ENCODE data around the gene GPR78.
A peak's percentile ranks its signal among the peaks of the same experiment; 100 is the strongest.

The GPR78 gene

DNA sequence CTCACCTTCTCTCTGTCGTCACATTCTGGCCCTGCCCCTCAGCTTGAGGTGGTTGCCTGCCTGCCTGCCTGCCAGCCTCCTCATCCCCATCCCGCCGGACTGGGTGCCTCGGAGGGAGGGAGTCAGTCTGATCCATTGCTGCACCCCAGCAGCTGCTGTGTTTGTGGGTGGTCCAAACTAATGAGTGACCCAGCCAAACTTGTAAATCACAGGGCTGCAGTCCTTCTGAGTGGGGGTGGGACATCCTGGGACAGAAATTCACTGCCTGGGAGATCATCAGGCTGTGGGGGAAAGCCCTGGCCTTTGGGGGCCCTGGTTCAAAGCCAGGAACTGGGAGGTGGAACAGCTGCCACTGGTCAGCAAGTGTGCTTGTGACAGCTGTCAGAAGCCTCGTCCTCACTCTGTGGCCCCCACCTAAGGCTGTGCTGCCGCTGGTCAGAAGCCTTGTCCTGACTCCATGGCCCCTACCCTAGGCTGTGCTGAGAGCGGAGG is 5.6 kb downstream of the GPR78 start:
- H4K20me1 ChIP-seq (ENCODE audit: insufficient read depth, low read length), result peaks cover 8% of the 10 kb centered on the region; the same call in 1 of the 2 replicates
- DNase-seq, result no peak
- H3K4me2 ChIP-seq (ENCODE audit: insufficient read depth, low read length), result no peak overlapping the region
- no peak overlapping the region for H3K9ac ChIP-seq (ENCODE audit: low read depth, low read length)
- no peak for ATAC-seq (ENCODE audit: insufficient read depth, low read depth)
- no peak overlapping the region for H2AFZ ChIP-seq (ENCODE audit: low read depth, low read length)
- H3K4me1 ChIP-seq (ENCODE audit: insufficient read depth, low read length), result no peaks in the 10 kb centered on the region
- H3K27me3 ChIP-seq (ENCODE audit: insufficient read depth, low read length, poor library complexity), result no peaks in the 10 kb centered on the region
- no peak overlapping the region for H3K27ac ChIP-seq (ENCODE audit: low read length)
- no peaks in the 10 kb centered on the region for H3K36me3 ChIP-seq (ENCODE audit: insufficient read depth, low read length)
- no peaks in the 10 kb centered on the region for H3K9me3 ChIP-seq (ENCODE audit: insufficient read depth, low read length, severe bottlenecking)
- H3K79me2 ChIP-seq (ENCODE audit: insufficient read depth, low read length), result no peaks in the 10 kb centered on the region
- TF ChIP-seq, protein P1, sequence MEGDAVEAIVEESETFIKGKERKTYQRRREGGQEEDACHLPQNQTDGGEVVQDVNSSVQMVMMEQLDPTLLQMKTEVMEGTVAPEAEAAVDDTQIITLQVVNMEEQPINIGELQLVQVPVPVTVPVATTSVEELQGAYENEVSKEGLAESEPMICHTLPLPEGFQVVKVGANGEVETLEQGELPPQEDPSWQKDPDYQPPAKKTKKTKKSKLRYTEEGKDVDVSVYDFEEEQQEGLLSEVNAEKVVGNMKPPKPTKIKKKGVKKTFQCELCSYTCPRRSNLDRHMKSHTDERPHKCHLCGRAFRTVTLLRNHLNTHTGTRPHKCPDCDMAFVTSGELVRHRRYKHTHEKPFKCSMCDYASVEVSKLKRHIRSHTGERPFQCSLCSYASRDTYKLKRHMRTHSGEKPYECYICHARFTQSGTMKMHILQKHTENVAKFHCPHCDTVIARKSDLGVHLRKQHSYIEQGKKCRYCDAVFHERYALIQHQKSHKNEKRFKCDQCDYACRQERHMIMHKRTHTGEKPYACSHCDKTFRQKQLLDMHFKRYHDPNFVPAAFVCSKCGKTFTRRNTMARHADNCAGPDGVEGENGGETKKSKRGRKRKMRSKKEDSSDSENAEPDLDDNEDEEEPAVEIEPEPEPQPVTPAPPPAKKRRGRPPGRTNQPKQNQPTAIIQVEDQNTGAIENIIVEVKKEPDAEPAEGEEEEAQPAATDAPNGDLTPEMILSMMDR (IDR thresholded peaks at IDR 0.05; ENCODE audit: borderline replicate concordance, extremely low read depth, low read length, poor library complexity, severe bottlenecking), result no peak
- no peak for TF ChIP-seq EZH2 (IDR thresholded peaks at IDR 0.05; ENCODE audit: borderline replicate concordance, low read depth, low read length, severe bottlenecking)
- no peak overlapping the region for H3K4me3 ChIP-seq (ENCODE audit: low read depth in 1 of 2, low read length in 2 of 2)

DNA sequence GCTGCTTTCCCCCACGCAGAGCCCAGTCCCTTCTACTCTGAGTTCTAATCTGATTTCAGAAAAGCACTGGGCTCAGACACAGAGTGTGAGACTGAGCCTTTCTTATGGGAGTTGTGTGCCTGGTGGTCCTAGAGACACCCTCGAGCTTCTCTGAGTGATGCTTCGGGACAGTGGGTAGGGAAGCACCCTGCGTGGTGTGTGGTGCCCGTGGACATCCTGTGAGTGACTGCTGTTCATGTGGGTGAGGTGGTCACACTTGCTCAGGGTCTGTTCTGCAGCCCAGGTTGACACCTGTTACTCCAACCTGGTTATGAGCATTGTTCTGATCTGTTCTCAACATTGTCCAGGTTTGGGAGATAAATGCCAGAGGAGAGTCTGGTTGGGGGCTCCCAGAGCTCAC is 6.1 kb downstream of the GPR78 start:
- H3K79me2 ChIP-seq (ENCODE audit: insufficient read depth, low read length), result no peaks in the 10 kb centered on the region
- 0 out of 2 replicates have a peak, but pooled peaks cover 8% of the 10 kb centered on the region for H4K20me1 ChIP-seq (ENCODE audit: insufficient read depth, low read length)
- no peaks in the 10 kb centered on the region for H3K9me3 ChIP-seq (ENCODE audit: insufficient read depth, low read length, severe bottlenecking)
- no peaks in the 10 kb centered on the region for H3K27me3 ChIP-seq (ENCODE audit: insufficient read depth, low read length, poor library complexity)
- no peak overlapping the region for H3K9ac ChIP-seq (ENCODE audit: low read depth, low read length)
- TF ChIP-seq, protein P1 (IDR thresholded peaks at IDR 0.05; ENCODE audit: borderline replicate concordance, extremely low read depth, low read length, poor library complexity, severe bottlenecking), result no peak
- no peak for TF ChIP-seq EZH2 (IDR thresholded peaks at IDR 0.05; ENCODE audit: borderline replicate concordance, low read depth, low read length, severe bottlenecking)
- ATAC-seq (ENCODE audit: insufficient read depth, low read depth) (no peak), DNase-seq (no peak)
- no peak overlapping the region for H3K27ac ChIP-seq (ENCODE audit: low read length)
- no peaks in the 10 kb centered on the region for H3K4me1 ChIP-seq (ENCODE audit: insufficient read depth, low read length)
- no peaks in the 10 kb centered on the region for H3K36me3 ChIP-seq (ENCODE audit: insufficient read depth, low read length)
- no peak overlapping the region for H3K4me3 ChIP-seq (ENCODE audit: low read depth in 1 of 2, low read length in 2 of 2)
- no peak overlapping the region for H2AFZ ChIP-seq (ENCODE audit: low read depth, low read length)
- no peak overlapping the region for H3K4me2 ChIP-seq (ENCODE audit: insufficient read depth, low read length)

DNA sequence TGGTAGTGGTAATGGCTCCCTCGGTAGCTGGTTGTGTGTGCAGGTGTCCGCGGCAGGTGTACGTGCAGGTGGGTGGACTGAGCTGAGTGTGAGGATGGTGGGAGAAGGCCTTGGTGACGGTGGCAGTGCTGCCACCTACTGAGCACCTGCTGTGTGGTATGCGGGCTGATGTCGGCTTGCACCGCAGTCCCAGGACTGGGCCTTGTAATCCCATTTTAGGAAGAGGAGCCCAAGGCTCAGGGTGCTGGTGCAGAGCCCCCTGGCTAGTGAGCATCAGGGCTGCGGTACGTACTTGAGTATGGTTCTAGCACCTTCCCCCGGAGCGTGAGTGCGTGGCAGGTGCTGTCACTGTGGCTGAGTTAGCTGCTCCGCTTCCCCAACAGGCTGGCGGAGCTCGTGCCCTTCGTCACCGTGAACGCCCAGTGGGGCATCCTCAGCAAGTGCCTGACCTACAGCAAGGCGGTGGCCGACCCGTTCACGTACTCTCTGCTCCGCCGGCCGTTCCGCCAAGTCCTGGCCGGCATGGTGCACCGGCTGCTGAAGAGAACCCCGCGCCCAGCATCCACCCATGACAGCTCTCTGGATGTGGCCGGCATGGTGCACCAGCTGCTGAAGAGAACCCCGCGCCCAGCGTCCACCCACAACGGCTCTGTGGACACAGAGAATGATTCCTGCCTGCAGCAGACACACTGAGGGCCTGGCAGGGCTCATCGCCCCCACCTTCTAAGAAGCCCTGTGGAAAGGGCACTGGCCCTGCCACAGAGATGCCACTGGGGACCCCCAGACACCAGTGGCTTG is 6.7 kb downstream of the GPR78 start:
- no peak overlapping the region for H3K4me2 ChIP-seq (ENCODE audit: insufficient read depth, low read length)

More for the DNA sequence above, 6.7 kb downstream of the GPR78 start:
- H3K36me3 ChIP-seq (ENCODE audit: insufficient read depth, low read length), result no peaks in the 10 kb centered on the region
- no peaks in the 10 kb centered on the region for H3K9me3 ChIP-seq (ENCODE audit: insufficient read depth, low read length, severe bottlenecking)
- no peak overlapping the region for H3K4me3 ChIP-seq (ENCODE audit: low read depth in 1 of 2, low read length in 2 of 2)
- DNase-seq (no peak), ATAC-seq (ENCODE audit: insufficient read depth, low read depth) (no peak; the same call in 2 of the 3 replicates)
- no peak overlapping the region for H2AFZ ChIP-seq (ENCODE audit: low read depth, low read length)
- no peaks in the 10 kb centered on the region for H3K79me2 ChIP-seq (ENCODE audit: insufficient read depth, low read length)
- H4K20me1 ChIP-seq (ENCODE audit: insufficient read depth, low read length), result 0 out of 2 replicates have a peak, but pooled peaks cover 8% of the 10 kb centered on the region
- no peaks in the 10 kb centered on the region for H3K4me1 ChIP-seq (ENCODE audit: insufficient read depth, low read length)
- no peak overlapping the region for H3K27ac ChIP-seq (ENCODE audit: low read length)
- no peaks in the 10 kb centered on the region for H3K27me3 ChIP-seq (ENCODE audit: insufficient read depth, low read length, poor library complexity)
- H3K9ac ChIP-seq (ENCODE audit: low read depth, low read length), result no peak overlapping the region
- TF ChIP-seq, protein P1 (IDR thresholded peaks at IDR 0.05; ENCODE audit: borderline replicate concordance, extremely low read depth, low read length, poor library complexity, severe bottlenecking), result peak; percentile 51
- no peak for TF ChIP-seq EZH2 (IDR thresholded peaks at IDR 0.05; ENCODE audit: borderline replicate concordance, low read depth, low read length, severe bottlenecking)

All from DND-41 (cell line).